Lower lobe of right lung (tissue), 2 donors: ENCODE data around the gene KLHL26. TPM values are rescaled to one million over a fixed set of nuclear protein-coding genes. Genes with fewer than 3 reads are reported as not detected.

Source experiments
- ATAC-seq, 2 donors: fragments of 200-7000 bp; cut with Tn5 transposase; one replicate each; pipeline ENCODE4 v1.9.1; 2020 to 2022; ENCODE audit warnings: mild to moderate bottlenecking in 2 of 2, moderate library complexity in 2 of 2
- DNase-seq: peaks from one replicate; pipeline ENCODE4 v3.0.0-alpha.2; 2020
- H3K27ac ChIP-seq: fragments of 200-600 bp; one replicate; pipeline ENCODE4 v1.8.0; 2022
- H3K27me3 ChIP-seq: fragments of 200-600 bp; one replicate; pipeline ENCODE4 v1.8.0; 2022; ENCODE audit warnings: low read depth
- H3K36me3 ChIP-seq: fragments of 200-600 bp; one replicate; pipeline ENCODE4 v1.8.0; 2022; ENCODE audit warnings: mild to moderate bottlenecking
- H3K4me1 ChIP-seq: fragments of 200-600 bp; one replicate; pipeline ENCODE4 v1.8.0; 2022
- H3K4me3 ChIP-seq: fragments of 200-600 bp; one replicate; pipeline ENCODE4 v1.8.0; 2022; ENCODE audit warnings: mild to moderate bottlenecking
- H3K9me3 ChIP-seq: fragments of 200-600 bp; one replicate; pipeline ENCODE4 v1.8.0; 2022
- CTCF ChIP-seq: fragments of 200-600 bp; IDR thresholded peaks from one replicate; pipeline ENCODE4 v1.8.0; 2022; ENCODE audit warnings: antibody characterized with exemption, mild to moderate bottlenecking
- intact Hi-C: fragments of 100-400 bp; cut with DNase I; formaldehyde crosslinking; loops from one replicate; pipeline ENCODE4 v1.11.0; 2022
- total RNA-seq: library from RNA; stranded (reverse); fragmentation: NEBNext Ultra II Directional; extraction: Animal tissue kit (Norgen Biotek cat#: 25700); gene quantifications from one replicate; pipeline ENCODE4 v1.2.1, GENCODE V29; 2021
- donor health status: DM: no; HTN: yes; CAD: no; lungs with severe emphysema.

KLHL26 gene
- total RNA-seq, 1 donor from 2014 or later: 14.5 TPM

DNA sequence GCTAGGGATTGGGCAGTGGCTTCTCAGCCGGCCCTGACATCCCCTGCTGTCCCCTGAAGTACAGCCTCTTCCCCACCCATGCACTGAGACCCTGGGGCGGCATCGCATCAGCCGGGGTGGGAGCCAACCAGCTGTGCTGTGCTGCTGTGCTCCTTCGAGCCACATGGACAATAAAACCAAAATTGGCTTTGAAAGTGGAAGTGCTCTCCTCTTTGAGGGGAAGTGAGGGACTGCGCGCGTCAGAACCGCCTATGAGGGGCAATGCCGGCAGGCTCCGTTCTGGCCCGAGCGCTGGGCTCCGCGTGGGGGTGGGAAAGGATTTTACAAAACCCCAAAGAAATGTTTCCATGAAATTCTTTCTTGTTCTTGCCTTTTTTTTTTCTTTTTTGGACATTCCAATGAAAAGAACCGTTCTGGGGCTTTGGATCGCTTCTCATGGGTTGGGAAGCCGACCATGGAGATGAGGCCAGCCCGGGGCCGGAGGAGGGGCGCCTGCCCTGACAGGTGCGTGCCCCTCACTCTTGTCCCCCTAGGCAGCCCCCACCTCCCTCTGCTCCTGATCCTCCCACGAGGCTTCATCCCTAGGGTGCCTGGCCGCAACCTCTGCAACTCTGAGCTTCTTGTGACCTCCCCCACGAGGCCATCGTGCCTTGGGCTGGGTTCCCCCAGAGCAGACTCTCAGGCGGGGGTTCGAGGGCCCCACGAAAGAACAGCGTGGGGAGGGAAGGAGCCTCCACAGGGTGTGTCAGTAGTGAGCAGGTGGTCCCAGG is 22.6 kb downstream of the KLHL26 start:
- peaks cover 23% of the 10 kb centered on the region for H3K4me1 ChIP-seq
- DNase-seq: no peak
- intact Hi-C loops: no loop called here

GRCh38 chr19:18660051-18660910 is 23.5 kb downstream of the KLHL26 start:
- peak overlapping the region; percentile 5 for H3K4me3 ChIP-seq
- intact Hi-C loops: no loop called here
- no peak for TF ChIP-seq CTCF
- peak; percentile 41 to 80 for ATAC-seq
- H3K9me3 ChIP-seq: no peaks in the 10 kb centered on the region
- H3K27me3 ChIP-seq: no peaks in the 10 kb centered on the region
- DNase-seq: peak; percentile 69
- peak overlapping the region; percentile 70 for H3K27ac ChIP-seq
- H3K4me1 ChIP-seq: peaks cover 23% of the 10 kb centered on the region
- peaks cover 2% of the 10 kb centered on the region for H3K36me3 ChIP-seq

More for the DNA sequence above, 22.6 kb downstream of the KLHL26 start:
- peak overlapping the region; percentile 70 for H3K27ac ChIP-seq
- peak overlapping the region; percentile 5 for H3K4me3 ChIP-seq
- no peaks in the 10 kb centered on the region for H3K27me3 ChIP-seq
- no peaks in the 10 kb centered on the region for H3K9me3 ChIP-seq
- ATAC-seq: peak; percentile 34 to 52
- no peaks in the 10 kb centered on the region for H3K36me3 ChIP-seq
- TF ChIP-seq CTCF: no peak

DNA sequence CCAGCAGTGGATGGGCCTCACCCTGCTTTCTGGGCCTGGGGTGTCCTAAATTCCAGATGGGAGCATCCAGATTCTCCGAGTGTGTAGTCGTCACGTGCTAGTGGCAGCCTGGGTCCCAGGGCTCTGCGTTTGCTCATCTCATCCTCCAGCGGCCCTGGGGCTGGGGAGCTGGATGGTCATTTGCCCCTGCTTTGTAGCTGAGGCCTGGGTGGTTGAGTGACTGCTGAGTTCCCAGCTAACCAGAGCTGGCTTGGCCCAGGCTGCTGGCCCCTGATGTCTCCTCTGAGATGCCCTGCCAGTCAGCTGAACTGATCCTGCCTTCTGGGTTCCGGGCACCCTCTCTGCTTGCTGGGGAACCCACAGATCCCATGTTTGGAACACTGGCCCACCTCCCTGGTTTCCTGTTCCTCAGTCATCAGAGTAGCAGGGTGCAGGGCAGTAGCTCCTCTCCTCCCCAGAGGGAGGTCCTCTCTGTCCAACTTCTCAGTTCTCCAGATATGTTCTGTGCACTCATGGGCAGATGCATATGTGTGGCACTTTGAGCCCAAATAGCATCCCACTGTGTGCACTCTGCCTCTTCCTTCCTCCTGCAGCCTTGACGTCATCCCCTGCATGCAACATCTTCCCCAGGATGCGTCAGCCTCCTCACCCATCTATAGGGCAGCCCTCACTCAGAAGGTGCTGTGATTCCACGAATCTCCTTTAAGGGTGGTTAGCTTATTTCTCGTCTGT is 24.3 kb downstream of the KLHL26 start:
- DNase-seq (no peak), ATAC-seq (no peak)
- no peak overlapping the region for H3K4me3 ChIP-seq
- peaks cover 23% of the 10 kb centered on the region for H3K4me1 ChIP-seq
- H3K27me3 ChIP-seq: no peaks in the 10 kb centered on the region
- H3K36me3 ChIP-seq: peaks cover 10% of the 10 kb centered on the region
- H3K9me3 ChIP-seq: no peaks in the 10 kb centered on the region
- H3K27ac ChIP-seq: peak overlapping the region; percentile 70
- no peak for TF ChIP-seq CTCF
- intact Hi-C loops: no loop called here

DNA sequence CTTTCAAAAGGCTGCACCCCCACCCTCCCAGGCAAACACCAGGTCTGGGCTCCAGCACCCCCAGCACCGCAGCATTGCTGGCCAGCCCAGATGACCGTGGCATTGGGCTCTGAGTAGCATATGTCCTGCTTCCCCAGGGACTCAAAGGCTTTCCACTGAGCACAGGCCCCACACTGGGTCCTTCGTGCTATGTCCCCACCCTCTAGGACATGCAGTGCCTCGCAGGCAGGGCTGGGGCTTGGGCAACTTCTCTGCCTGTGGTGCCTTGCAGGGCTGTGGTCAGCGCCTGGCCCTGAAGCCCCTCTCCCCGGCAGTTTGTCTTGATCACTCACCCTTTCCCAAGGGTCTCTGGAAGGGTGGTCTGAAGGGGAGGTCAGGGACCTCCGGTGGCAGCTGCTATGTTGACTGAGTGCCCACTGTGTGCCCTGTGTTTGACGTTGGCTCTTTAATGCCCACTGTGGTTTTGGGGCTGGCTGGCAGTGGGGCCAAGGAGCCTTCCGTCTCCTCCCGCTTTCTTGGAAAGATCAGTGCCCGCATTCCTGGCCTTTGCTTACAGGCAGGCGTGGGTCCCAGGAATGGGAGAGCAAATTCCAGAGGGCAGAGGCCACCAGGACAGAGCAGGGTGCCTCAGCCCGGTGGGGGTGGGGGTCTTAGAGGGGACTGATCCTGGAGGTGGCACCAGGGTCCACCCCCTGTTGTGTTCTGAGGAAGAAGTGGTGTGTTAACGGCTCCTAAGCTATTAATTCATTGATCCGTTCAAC is 26.3 kb downstream of the KLHL26 start:
- Histone ChIP-seq H3K4me3 (no peak overlapping the region), H3K36me3 (peaks cover 17% of the 10 kb centered on the region), H3K27ac (no peak overlapping the region), H3K4me1 (peaks cover 23% of the 10 kb centered on the region), H3K9me3 (no peaks in the 10 kb centered on the region), H3K27me3 (no peaks in the 10 kb centered on the region)
- intact Hi-C loops: no loop called here
- no peak for DNase-seq
- no peak for TF ChIP-seq CTCF
- ATAC-seq: no peak
